ENCODE data around the gene ABLIM2.

Gene ABLIM2

GRCh38 chr4:8106451-8107025 lies 52.1 kb downstream of the ABLIM2 start:
- H3K4ac ChIP-seq (ENCODE audit: low read depth, low read length), result no peak overlapping the region
- no peak overlapping the region for H3K9ac ChIP-seq (ENCODE audit: low read length)
- H3K4me2 ChIP-seq (ENCODE audit: low read length), result no peak overlapping the region
- H2BK120ac ChIP-seq (ENCODE audit: low read depth, low read length), result no peak overlapping the region
- H3K27ac ChIP-seq (ENCODE audit: low read depth, low read length), result no peak overlapping the region
- no peak overlapping the region for H2BK15ac ChIP-seq (replicated peaks; ENCODE audit: low read depth)
- H4K8ac ChIP-seq (ENCODE audit: low read depth, low read length), result no peak overlapping the region
- no peak overlapping the region for H3K4me3 ChIP-seq (ENCODE audit: low read length)
- no peak overlapping the region for H4K5ac ChIP-seq (ENCODE audit: low read length)
- no peaks in the 10 kb centered on the region for H3K36me3 ChIP-seq (ENCODE audit: control insufficient read depth, insufficient read depth, low read length)
- H3K4me1 ChIP-seq (ENCODE audit: control insufficient read depth, low read depth, low read length), result no peaks in the 10 kb centered on the region
- no peak overlapping the region for H3K23ac ChIP-seq (ENCODE audit: low read length)
- H3K18ac ChIP-seq (ENCODE audit: low read length), result no peak overlapping the region
- H2AK5ac ChIP-seq (ENCODE audit: low read length), result no peak overlapping the region
- H3K56ac ChIP-seq (ENCODE audit: low read length), result no peak overlapping the region
- no CpG with 5 or more reads among the region's 24 CpGs for WGBS (ENCODE audit: extremely low coverage, insufficient coverage, low lambda C conversion rate)
- no peak for DNase-seq
- no peaks in the 10 kb centered on the region for H3K79me1 ChIP-seq (ENCODE audit: low read length)
- no peaks in the 10 kb centered on the region for H3K79me2 ChIP-seq (ENCODE audit: control insufficient read depth, insufficient read depth, low read length)
- H3K27me3 ChIP-seq (ENCODE audit: insufficient read depth, low read length, poor library complexity), result no peaks in the 10 kb centered on the region
- no peak overlapping the region for H2BK5ac ChIP-seq (ENCODE audit: low read length)

GRCh38 chr4:8105306-8106100 lies 53.1 kb downstream of the ABLIM2 start:
- Histone ChIP-seq H4K5ac (ENCODE audit: low read length) (no peak overlapping the region), H3K18ac (ENCODE audit: low read length) (no peak overlapping the region), H4K8ac (ENCODE audit: low read depth, low read length) (no peak overlapping the region), H3K56ac (ENCODE audit: low read length) (no peak overlapping the region), H3K79me1 (ENCODE audit: low read length) (no peaks in the 10 kb centered on the region), H2AK5ac (ENCODE audit: low read length) (no peak overlapping the region), H3K4me3 (ENCODE audit: low read length) (no peak overlapping the region), H3K4me1 (ENCODE audit: control insufficient read depth, low read depth, low read length) (no peaks in the 10 kb centered on the region), H3K79me2 (ENCODE audit: control insufficient read depth, insufficient read depth, low read length) (no peaks in the 10 kb centered on the region), H2BK120ac (ENCODE audit: low read depth, low read length) (no peak overlapping the region), H3K9ac (ENCODE audit: low read length) (no peak overlapping the region), H3K23ac (ENCODE audit: low read length) (no peak overlapping the region), H3K4ac (ENCODE audit: low read depth, low read length) (no peak overlapping the region), H3K27me3 (ENCODE audit: insufficient read depth, low read length, poor library complexity) (no peaks in the 10 kb centered on the region), H3K27ac (ENCODE audit: low read depth, low read length) (no peak overlapping the region), H3K4me2 (ENCODE audit: low read length) (no peak overlapping the region), H2BK5ac (ENCODE audit: low read length) (no peak overlapping the region), H3K36me3 (ENCODE audit: control insufficient read depth, insufficient read depth, low read length) (no peaks in the 10 kb centered on the region), H2BK15ac (replicated peaks; ENCODE audit: low read depth) (no peak overlapping the region)
- DNase-seq, result no peak
- WGBS (ENCODE audit: extremely low coverage, insufficient coverage, low lambda C conversion rate), result no CpG with 5 or more reads among the region's 32 CpGs

- no peaks in the 10 kb centered on the region for H3K4me1 ChIP-seq (ENCODE audit: control insufficient read depth, low read depth, low read length)
- H3K4ac ChIP-seq (ENCODE audit: low read depth, low read length), result no peak overlapping the region
- no peaks in the 10 kb centered on the region for H3K79me2 ChIP-seq (ENCODE audit: control insufficient read depth, insufficient read depth, low read length)
- no peaks in the 10 kb centered on the region for H3K79me1 ChIP-seq (ENCODE audit: low read length)
- no peak overlapping the region for H3K27ac ChIP-seq (ENCODE audit: low read depth, low read length)
- no peaks in the 10 kb centered on the region for H3K27me3 ChIP-seq (ENCODE audit: insufficient read depth, low read length, poor library complexity)
- WGBS (ENCODE audit: extremely low coverage, insufficient coverage, low lambda C conversion rate), result no CpG with 5 or more reads among the region's 22 CpGs
- H2BK120ac ChIP-seq (ENCODE audit: low read depth, low read length), result no peak overlapping the region
- H3K56ac ChIP-seq (ENCODE audit: low read length), result no peak overlapping the region
- no peaks in the 10 kb centered on the region for H3K36me3 ChIP-seq (ENCODE audit: control insufficient read depth, insufficient read depth, low read length)
- H3K9ac ChIP-seq (ENCODE audit: low read length), result no peak overlapping the region
- H2BK15ac ChIP-seq (replicated peaks; ENCODE audit: low read depth), result no peak overlapping the region
- H2BK5ac ChIP-seq (ENCODE audit: low read length), result no peak overlapping the region
- H4K5ac ChIP-seq (ENCODE audit: low read length), result no peak overlapping the region
- no peak overlapping the region for H2AK5ac ChIP-seq (ENCODE audit: low read length)
- H4K8ac ChIP-seq (ENCODE audit: low read depth, low read length), result no peak overlapping the region
- H3K4me2 ChIP-seq (ENCODE audit: low read length), result no peak overlapping the region
- H3K4me3 ChIP-seq (ENCODE audit: low read length), result no peak overlapping the region
- DNase-seq, result no peak
- no peak overlapping the region for H3K23ac ChIP-seq (ENCODE audit: low read length)
- no peak overlapping the region for H3K18ac ChIP-seq (ENCODE audit: low read length)
Observed at GRCh38 chr4:8104491-8105305, 53.9 kb downstream of the ABLIM2 start.

- no CpG with 5 or more reads among the region's 21 CpGs for WGBS (ENCODE audit: extremely low coverage, insufficient coverage, low lambda C conversion rate)
- no peak overlapping the region for H2BK5ac ChIP-seq (ENCODE audit: low read length)
- no peak overlapping the region for H2AK5ac ChIP-seq (ENCODE audit: low read length)
- no peak overlapping the region for H2BK15ac ChIP-seq (replicated peaks; ENCODE audit: low read depth)
- no peak overlapping the region for H3K23ac ChIP-seq (ENCODE audit: low read length)
- no peak overlapping the region for H3K27ac ChIP-seq (ENCODE audit: low read depth, low read length)
- no peak for DNase-seq
- H3K4ac ChIP-seq (ENCODE audit: low read depth, low read length), result no peak overlapping the region
- H3K4me3 ChIP-seq (ENCODE audit: low read length), result no peak overlapping the region
- H2BK120ac ChIP-seq (ENCODE audit: low read depth, low read length), result no peak overlapping the region
- H3K79me1 ChIP-seq (ENCODE audit: low read length), result no peaks in the 10 kb centered on the region
- no peak overlapping the region for H4K8ac ChIP-seq (ENCODE audit: low read depth, low read length)
- H3K27me3 ChIP-seq (ENCODE audit: insufficient read depth, low read length, poor library complexity), result no peaks in the 10 kb centered on the region
- no peaks in the 10 kb centered on the region for H3K36me3 ChIP-seq (ENCODE audit: control insufficient read depth, insufficient read depth, low read length)
- no peaks in the 10 kb centered on the region for H3K79me2 ChIP-seq (ENCODE audit: control insufficient read depth, insufficient read depth, low read length)
- no peaks in the 10 kb centered on the region for H3K4me1 ChIP-seq (ENCODE audit: control insufficient read depth, low read depth, low read length)
- no peak overlapping the region for H3K18ac ChIP-seq (ENCODE audit: low read length)
- H4K5ac ChIP-seq (ENCODE audit: low read length), result no peak overlapping the region
- no peak overlapping the region for H3K56ac ChIP-seq (ENCODE audit: low read length)
- H3K9ac ChIP-seq (ENCODE audit: low read length), result no peak overlapping the region
- H3K4me2 ChIP-seq (ENCODE audit: low read length), result no peak overlapping the region
Observed at GRCh38 chr4:8103421-8104390, 54.9 kb downstream of the ABLIM2 start.

GRCh38 chr4:8102831-8103230 lies 55.8 kb downstream of the ABLIM2 start:
- Histone ChIP-seq H3K23ac (ENCODE audit: low read length) (no peak overlapping the region), H2BK15ac (replicated peaks; ENCODE audit: low read depth) (no peak overlapping the region), H3K4ac (ENCODE audit: low read depth, low read length) (no peak overlapping the region), H3K79me2 (ENCODE audit: control insufficient read depth, insufficient read depth, low read length) (no peaks in the 10 kb centered on the region), H4K5ac (ENCODE audit: low read length) (no peak overlapping the region), H3K27me3 (ENCODE audit: insufficient read depth, low read length, poor library complexity) (no peaks in the 10 kb centered on the region), H3K18ac (ENCODE audit: low read length) (no peak overlapping the region), H2AK5ac (ENCODE audit: low read length) (no peak overlapping the region), H3K56ac (ENCODE audit: low read length) (no peak overlapping the region), H3K9ac (ENCODE audit: low read length) (no peak overlapping the region), H3K4me3 (ENCODE audit: low read length) (no peak overlapping the region), H2BK5ac (ENCODE audit: low read length) (no peak overlapping the region), H4K8ac (ENCODE audit: low read depth, low read length) (no peak overlapping the region), H3K79me1 (ENCODE audit: low read length) (no peaks in the 10 kb centered on the region), H3K4me1 (ENCODE audit: control insufficient read depth, low read depth, low read length) (no peaks in the 10 kb centered on the region), H3K36me3 (ENCODE audit: control insufficient read depth, insufficient read depth, low read length) (no peaks in the 10 kb centered on the region), H3K27ac (ENCODE audit: low read depth, low read length) (no peak overlapping the region), H3K4me2 (ENCODE audit: low read length) (no peak overlapping the region), H2BK120ac (ENCODE audit: low read depth, low read length) (no peak overlapping the region)
- no peak for DNase-seq
- no CpG with 5 or more reads among the region's 11 CpGs for WGBS (ENCODE audit: extremely low coverage, insufficient coverage, low lambda C conversion rate)

Data from mesendoderm (in vitro differentiated cells).